GM19324 (cell line): ENCODE results near the gene MKS1.
A peak's percentile ranks its signal among the peaks of the same experiment; 100 is the strongest.

ENCODE experiments used
- ATAC-seq: cut with Tn5 transposase; IDR thresholded peaks from one replicate; pipeline ENCODE4 v1.9.1; 2021; ENCODE audit warnings: mild to moderate bottlenecking, moderate library complexity; ENCODE audit not compliant: unreplicated experiment, low FRiP score

MKS1 gene

DNA sequence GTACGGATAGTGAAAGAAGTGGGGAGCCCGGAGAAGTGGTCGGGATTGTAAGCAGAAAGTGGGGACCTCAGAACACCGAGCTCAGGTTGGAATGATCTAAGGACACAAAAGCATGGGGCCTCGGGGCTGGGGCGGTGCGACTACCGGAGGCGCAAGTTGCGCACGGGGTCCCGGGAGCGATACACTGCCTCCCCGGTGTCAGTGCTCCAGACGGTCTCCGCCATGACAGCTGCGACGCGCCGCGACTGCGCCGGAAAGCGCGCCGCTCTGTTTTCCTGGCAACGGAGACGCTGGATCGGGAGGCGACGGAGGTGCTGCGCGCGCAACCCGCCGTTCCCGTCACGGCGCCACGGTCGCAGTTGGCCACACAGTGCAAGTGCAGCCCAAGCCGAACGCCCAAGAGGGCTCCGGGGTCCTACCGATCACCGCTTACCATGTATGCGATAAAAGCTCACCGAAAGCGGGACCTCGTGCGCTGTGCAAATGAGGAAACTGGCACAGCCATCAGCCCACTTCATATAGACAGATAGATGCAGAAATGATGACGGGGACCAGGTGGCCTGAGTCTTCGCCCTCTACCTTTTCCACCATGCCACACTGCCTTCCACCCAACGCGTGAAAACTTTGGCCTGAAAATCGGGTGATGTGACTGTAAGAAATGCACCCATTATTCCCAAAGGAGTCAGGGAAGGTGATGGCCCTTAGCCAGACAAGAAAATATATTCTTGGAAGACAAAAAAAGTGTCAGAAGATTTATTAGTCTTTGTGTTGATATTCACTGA is at the start of gene MKS1:
Gene MKS1, minus strand, starts transcription at position 249 of the 782 bp plus-strand sequence. Its CDS starts 25 bp downstream, at position 224.
- ATAC-seq: peak; percentile 94

- ATAC-seq: no peak
Observed at GRCh38 chr17:58268326-58268725, 49.3 kb upstream of the MKS1 start.

GRCh38 chr17:58267347-58268324 is 48.6 kb upstream of the MKS1 start:
- no peak for ATAC-seq

DNA sequence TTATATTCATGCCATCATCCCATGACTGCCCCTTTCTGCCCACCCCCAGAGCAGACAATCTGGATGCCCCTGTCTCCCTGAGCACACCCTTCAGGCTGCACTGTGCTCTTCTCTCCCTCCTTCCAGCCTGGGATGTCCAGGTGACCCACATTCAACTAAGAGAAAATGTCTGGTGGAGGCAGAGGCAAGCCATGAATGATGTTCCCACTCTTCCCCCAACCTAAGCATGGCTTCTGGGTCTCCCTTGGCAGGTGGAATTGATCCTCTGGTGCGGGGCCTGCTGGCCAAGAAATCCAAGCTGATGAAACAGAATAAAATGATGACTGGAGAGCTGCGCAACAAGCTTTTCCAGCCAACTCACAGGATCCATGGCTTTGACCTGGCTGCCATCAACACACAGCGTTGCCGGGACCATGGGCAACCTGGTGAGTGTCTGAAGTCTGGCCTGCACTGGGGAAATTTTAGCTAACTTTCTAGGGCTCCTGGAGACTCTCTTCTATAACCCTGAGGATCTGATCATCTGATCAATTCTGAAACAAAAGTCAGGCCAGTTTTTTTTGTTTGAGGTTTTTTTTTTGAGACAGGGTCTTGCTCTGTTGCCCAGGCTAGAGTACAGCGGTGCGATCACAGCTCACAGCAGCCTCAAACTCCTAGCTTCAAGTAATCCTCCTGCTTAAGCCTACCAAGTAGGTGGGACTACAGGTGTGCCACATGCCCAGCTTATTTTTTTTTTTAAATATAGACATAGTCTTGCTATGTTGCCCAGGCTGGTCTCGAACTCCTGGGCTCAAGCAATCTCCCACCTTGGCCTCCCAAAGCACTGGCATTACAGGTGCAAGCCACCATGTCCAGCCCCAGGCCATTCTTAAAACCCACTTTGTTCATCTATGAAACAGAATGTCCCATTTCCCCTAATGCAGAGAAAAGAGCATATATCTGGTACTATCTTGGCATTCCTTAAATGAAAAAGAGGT is 47.1 kb upstream of the MKS1 start:
- no peak for ATAC-seq

- no peak for ATAC-seq
Observed at GRCh38 chr17:58265271-58265670, 46.2 kb upstream of the MKS1 start.

DNA sequence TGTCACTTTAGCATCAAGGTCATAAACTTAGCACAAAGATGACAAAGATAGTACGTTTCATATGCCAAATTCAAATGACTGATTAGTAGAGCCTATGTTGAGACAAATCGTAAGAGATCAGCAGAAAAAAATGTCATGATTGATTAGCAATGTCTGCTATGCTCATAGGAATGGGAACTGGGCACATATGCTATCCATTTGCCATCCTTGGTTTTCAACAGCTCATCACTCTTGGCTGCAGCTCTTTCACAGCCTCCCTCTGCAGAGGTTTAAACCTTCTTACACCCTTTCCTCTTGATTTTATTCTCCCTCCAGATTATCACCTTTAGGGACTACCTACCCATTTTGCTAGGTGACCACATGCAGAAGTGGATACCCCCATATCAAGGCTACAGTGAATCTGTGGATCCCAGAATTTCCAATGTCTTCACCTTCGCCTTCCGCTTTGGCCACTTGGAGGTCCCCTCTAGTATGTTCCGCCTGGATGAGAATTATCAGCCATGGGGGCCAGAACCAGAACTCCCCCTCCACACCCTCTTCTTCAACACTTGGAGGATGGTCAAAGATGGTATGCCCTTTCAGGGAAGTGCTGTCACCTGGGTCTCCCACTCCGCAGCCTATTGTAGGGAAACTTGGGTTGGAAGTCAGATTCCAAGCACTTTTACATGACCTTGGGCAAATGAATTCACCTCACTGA is 45.5 kb upstream of the MKS1 start:
- no peak for ATAC-seq

GRCh38 chr17:58263773-58264172 is 44.7 kb upstream of the MKS1 start:
- ATAC-seq: no peak

DNA sequence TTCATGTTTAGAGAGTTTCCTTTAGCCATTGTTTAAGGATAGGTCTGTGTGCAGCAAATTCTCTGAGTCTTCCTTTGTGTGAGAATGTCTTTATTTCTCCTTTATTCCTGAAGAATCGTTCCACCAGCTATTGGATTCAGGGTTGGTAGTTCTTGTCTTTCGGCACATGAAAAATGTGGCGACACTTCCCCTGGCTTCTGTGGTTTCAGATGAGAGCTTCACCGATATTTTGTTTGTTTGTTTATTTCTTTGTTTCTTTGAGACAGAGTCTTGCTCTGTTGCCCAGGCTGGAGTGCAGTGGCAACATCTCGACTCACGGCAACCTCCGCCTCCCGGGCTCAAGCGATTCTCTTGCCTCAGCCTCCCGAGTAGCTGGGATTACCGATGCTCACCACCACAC is 43.1 kb upstream of the MKS1 start:
- no peak for ATAC-seq

GRCh38 chr17:58254803-58255202 is 35.7 kb upstream of the MKS1 start:
- ATAC-seq: no peak

GRCh38 chr17:58253082-58253481 is 34.0 kb upstream of the MKS1 start:
- ATAC-seq: no peak

GRCh38 chr17:58252141-58252540 is 33.1 kb upstream of the MKS1 start:
- no peak for ATAC-seq

DNA sequence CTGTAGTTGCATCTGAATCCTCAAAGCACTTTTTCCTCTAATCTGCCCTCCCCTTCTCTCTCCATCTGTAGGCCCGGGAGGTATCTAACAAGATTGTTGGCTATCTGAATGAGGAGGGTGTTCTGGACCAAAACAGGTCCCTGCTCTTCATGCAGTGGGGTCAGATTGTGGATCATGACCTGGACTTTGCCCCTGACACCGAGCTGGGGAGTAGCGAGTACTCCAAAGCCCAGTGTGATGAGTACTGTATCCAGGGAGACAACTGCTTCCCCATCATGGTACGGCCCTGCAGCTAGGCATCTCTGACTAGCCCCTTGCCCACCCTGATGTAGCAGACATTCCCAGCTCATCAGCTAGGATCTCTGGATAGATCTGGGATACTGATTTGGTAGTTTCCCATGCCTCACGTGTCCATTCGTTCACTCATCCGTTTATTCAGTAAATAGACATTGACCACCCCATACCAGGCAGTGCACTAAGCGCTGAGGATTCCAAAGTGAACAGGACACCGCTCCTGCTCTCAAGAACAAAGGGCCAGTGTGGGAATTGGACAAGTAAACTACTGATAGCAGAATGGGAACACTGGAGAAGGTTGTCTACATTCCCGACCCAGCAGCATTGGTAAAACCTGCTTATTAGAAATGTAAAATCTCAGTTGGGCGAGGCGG is 31.4 kb upstream of the MKS1 start:
- ATAC-seq: no peak

DNA sequence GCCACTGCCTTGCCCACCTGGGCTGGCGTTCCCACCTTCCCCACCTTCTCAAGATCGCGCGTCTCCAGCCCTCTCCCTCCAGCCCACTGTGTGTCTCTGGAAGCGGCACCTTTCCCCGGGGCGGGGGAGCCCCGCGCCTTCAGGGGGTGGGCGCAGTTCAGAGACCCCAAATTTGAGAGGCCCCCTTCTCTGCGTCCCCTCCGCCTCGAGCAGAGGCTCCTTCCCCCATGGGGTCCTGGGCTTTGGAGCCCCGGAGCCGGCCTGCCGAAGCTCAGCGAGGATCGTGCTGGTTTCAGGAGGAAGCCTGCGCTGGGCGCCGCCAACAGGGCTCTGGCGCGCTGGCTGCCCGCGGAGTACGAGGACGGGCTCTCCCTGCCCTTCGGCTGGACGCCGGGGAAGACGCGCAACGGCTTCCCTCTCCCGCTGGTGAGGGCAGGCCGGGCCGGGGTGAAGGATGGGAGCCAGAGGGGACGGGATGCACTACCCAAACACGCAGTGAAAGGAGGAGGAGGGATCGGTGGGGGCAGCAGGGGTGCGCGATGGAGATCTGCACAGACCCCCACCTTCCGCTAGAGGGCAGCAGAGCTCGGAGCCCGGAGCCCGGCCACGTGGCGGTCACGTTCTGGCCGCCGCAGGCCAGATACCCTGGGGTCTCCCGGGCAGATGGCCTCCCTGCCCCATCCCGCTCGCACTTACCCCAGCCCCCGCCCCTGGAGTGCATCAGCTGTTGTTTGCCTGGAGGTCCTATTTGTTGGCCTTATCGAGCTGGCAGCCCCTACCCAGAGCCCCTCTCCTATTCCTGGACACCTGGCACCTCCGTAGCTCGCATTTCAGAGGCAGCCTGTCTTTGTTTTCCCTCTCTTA is 30.4 kb upstream of the MKS1 start:
- no peak for ATAC-seq

- ATAC-seq: no peak
Observed at GRCh38 chr17:58248955-58249269, 29.9 kb upstream of the MKS1 start.

DNA sequence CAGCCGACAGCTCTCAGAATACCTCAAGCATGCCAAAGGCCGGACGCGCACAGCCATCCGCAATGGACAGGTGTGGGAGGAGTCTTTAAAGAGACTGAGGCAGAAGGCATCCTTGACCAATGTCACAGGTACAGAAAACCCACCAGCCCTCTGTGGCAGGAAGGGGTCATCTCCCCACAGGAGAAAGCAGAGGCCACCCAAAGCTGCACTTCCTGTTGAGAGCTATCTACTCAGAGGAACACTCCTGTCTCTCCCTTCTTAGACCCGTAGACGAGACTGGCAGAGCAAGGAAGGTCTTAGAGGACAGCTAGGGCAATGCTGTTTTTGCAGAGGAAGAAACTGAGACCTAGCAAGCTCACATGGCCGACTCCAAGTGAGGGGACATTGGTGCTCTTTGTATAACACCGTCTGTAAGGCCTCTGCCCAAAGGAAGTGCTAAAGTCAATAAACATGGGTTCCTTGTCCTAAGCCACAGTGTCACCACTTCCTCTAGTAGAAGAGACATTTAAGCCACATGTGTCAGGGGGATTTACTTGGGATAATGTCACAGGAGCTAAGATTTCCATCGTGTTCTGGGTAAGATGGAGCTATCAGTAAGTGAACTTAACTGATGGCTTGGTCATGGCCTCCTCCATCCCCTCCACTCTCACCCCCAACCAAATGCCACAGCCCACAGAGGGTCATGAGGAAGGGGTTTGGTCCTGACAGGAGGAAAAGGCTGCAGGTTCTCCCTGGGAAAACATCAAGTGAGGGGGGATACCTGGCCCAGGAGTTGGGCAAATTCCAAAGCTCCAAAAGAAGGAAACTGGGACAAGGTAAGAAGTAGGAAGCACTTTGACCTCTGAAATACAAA is 28.7 kb upstream of the MKS1 start:
- no peak for ATAC-seq

DNA sequence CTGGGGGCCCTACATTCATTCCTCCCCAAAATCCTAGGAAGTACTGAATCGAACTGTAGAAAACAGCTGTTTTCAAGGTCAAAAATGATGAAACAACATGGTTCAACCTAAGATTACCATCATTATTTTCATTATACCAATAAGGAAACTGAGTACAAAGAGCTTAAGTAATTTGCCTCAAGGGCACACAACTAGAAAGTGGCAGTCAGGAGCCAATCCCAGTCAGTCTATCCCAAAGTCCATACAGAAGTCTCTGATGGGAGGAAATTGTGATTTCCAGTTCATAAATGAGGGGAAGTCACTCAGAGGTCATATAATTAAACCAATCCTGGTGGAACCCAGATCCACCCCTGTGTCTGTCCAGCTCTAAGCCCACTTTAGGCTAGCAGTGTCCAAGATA is 27.7 kb upstream of the MKS1 start:
- ATAC-seq: no peak

- no peak for ATAC-seq
Observed at GRCh38 chr17:58246104-58246740, 27.2 kb upstream of the MKS1 start.
